Measurements from ENCODE around the gene DUOX1. TPM values are rescaled to one million over a fixed set of nuclear protein-coding genes. Genes with fewer than 3 reads are reported as not detected.

The DUOX1 gene
- total and polyA plus RNA-seq, 12 donors: 2.5 to 98.8 (median 23.6) TPM; not detected in 1

DNA sequence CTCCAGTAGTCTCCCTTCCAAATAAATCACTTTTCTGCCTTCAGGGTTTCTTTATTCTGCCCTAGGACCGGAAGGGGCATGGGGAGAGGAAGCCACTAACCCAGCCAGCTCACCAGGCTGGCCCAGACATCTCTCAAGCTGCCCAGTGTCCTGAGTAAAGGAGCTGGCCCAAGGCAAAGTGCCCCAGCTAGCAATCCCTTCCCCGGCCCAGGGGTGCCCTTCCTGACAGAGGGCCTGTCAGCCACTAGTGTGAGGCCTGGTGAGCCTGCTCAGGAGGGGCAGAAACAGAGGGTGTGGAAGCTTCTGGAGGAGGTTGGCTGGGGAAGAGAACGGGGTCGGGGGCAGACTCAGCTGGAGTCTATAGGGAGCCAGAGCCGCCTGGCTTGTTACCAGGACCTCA lies 35.7 kb downstream of the DUOX1 start:
- peak overlapping the region in 1 of 5 donors; percentile 97 for H3K27ac ChIP-seq
- no peaks in the 10 kb centered on the region for H3K9me3 ChIP-seq (replicated peaks in 1 of 3)
- intact Hi-C loops (cut with DNase I): loop anchor here (5.0 to 10.0 kb wide), 4 partner anchors 37 to 239 kb away; a partner anchor contains a TSS
- no peaks in the 10 kb centered on the region for H3K36me3 ChIP-seq (replicated peaks in 1 of 2)
- no peak overlapping the region for H3K4me3 ChIP-seq
- 82 to 88% (median 87%) methylated on average over 4 to 5 of the region's 5 CpGs for WGBS, 4 donors
- TF ChIP-seq, protein P1, sequence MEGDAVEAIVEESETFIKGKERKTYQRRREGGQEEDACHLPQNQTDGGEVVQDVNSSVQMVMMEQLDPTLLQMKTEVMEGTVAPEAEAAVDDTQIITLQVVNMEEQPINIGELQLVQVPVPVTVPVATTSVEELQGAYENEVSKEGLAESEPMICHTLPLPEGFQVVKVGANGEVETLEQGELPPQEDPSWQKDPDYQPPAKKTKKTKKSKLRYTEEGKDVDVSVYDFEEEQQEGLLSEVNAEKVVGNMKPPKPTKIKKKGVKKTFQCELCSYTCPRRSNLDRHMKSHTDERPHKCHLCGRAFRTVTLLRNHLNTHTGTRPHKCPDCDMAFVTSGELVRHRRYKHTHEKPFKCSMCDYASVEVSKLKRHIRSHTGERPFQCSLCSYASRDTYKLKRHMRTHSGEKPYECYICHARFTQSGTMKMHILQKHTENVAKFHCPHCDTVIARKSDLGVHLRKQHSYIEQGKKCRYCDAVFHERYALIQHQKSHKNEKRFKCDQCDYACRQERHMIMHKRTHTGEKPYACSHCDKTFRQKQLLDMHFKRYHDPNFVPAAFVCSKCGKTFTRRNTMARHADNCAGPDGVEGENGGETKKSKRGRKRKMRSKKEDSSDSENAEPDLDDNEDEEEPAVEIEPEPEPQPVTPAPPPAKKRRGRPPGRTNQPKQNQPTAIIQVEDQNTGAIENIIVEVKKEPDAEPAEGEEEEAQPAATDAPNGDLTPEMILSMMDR (IDR thresholded peaks at IDR 0.05): no peak
- no peak for TF ChIP-seq POLR2A (IDR thresholded peaks at IDR 0.05)
- DNase-seq: no peak
- peaks cover 6 to 21% of the 10 kb centered on the region in 2 donors for H3K4me1 ChIP-seq (replicated peaks in 1 of 2)
- no peaks in the 10 kb centered on the region for H3K27me3 ChIP-seq

DNA sequence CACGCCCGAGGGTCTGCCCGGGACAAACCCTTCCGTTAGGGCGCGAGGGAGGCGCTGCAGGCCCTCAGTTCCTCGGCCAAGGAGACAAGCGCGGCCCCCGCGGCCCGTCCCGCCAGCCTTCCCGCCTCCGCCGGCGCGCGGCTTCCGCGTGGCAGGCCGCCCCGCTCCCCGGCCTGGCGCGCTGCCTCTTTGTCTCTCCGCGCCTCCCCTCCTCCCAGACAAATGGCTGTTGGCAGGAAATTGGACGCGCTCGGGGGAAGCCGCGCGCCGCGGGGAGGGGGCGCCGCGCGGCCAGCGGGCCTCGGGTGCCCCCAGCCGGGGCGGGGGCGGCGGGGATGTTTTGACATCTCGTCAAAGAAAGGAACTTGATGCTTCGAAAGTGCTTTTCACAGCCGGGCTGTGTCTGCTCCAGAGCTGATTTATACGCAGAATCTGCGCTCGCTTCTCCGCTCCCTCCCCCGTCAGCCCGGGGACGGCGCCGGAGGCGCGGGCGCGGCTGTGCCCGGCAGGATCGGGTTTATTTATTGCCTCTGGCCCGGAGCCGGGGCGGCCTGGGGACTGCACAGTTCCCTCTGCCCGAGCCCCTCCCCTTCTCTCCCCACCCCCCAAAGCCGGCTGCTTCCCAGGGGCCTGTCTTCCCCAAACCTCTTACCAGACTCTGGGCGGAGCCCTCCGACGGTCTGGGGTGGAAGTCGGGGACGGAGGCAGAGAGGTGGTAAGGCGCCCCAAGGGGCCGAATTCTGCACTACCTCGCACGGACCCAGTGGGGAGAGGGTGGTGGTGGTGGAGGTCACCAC lies 37.2 kb downstream of the DUOX1 start:
- WGBS, 4 donors: 0 to 3% (median 0%) methylated on average over 3 to 79 of the region's 79 CpGs
- no peaks in the 10 kb centered on the region for H3K9me3 ChIP-seq (replicated peaks in 1 of 3)
- peak overlapping the region; percentile 38 to 66 (median 52) for H3K4me3 ChIP-seq
- intact Hi-C loops (cut with DNase I): loop anchor here (5.0 to 10.0 kb wide), 4 partner anchors 35 to 238 kb away; a partner anchor contains a TSS
- H3K27me3 ChIP-seq: no peaks in the 10 kb centered on the region
- DNase-seq: peak; percentile 79 to 93 (median 89)
- H3K36me3 ChIP-seq (replicated peaks in 1 of 2): no peaks in the 10 kb centered on the region
- peaks cover 6 to 21% of the 10 kb centered on the region in 2 donors for H3K4me1 ChIP-seq (replicated peaks in 1 of 2)
- H3K27ac ChIP-seq: peak overlapping the region; percentile 74 to 97 (median 94)
- TF ChIP-seq, protein P1 (IDR thresholded peaks at IDR 0.05): peak; percentile 52 to 76 (median 64)
- peak; percentile 29 to 46 for TF ChIP-seq POLR2A (IDR thresholded peaks at IDR 0.05)

DNA sequence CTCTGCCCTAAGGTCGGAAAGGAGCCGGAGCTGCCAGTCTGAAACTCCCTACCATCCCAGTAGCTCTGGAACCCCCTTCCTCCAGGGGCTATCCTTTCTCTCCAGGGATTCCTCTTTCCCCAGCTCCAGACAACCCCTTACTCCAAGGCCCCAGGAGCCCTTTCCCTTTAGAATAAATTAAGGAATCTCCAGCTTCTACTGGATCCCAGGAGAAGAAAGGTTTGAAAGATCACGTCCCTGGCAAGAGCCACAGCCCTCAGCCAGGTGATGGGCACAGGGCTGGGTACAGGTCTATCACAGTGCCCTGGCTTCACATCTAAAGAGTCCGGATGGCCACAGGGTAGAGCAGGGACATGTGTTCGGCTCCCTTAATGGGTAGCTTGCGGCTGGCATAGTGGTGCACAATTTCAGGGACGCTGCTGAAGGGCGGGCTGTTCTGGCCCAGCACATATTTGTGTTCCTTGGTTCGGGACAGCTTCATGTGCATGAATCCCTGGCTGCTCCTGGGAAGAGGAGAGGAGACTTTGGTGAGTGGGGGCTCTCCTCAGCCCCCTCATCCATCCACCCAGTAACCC lies 37.9 kb downstream of the DUOX1 start:
- no peak for DNase-seq
- Histone ChIP-seq H3K36me3 (replicated peaks in 1 of 2) (no peaks in the 10 kb centered on the region), H3K27ac (peak overlapping the region; percentile 74 to 97 (median 94)), H3K27me3 (no peaks in the 10 kb centered on the region), H3K4me3 (peak overlapping the region in 1 of 4 donors; percentile 66), H3K4me1 (replicated peaks in 1 of 2) (peaks cover 6 to 19% of the 10 kb centered on the region in 2 donors), H3K9me3 (replicated peaks in 1 of 3) (no peaks in the 10 kb centered on the region)
- intact Hi-C loops (cut with DNase I): loop anchor here (5.0 to 10.0 kb wide), 4 partner anchors 35 to 237 kb away; a partner anchor contains a TSS
- 43 to 68% (median 67%) methylated on average over 3 to 9 of the region's 9 CpGs for WGBS, 4 donors
- no peak for TF ChIP-seq POLR2A (IDR thresholded peaks at IDR 0.05)
- TF ChIP-seq, protein P1 (IDR thresholded peaks at IDR 0.05): peak in 1 of 6 experiments; percentile 17

DNA sequence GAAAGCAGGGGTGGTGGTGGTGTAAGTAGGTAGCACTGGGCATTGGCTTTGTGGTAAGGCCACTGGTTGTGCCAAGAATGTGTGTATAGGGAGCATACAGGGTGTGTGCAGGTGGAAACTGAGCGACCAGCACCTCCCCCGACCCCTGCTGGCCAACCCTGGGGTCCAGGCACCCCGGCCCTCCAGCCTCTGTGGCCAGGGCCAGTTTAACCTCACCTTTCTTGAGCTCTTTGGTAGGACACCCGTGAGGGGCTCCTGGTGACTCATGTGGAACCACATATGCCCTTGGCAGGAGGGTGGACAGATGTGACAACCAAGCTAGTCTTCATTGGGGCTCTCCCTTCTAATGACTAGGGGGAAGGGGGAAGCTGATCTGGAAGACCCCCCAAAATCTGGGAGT lies 38.5 kb downstream of the DUOX1 start:
- Histone ChIP-seq H3K4me3 (no peak overlapping the region), H3K36me3 (replicated peaks in 1 of 2) (no peaks in the 10 kb centered on the region), H3K4me1 (replicated peaks in 1 of 2) (peaks cover 6 to 16% of the 10 kb centered on the region in 2 donors), H3K27me3 (no peaks in the 10 kb centered on the region), H3K9me3 (replicated peaks in 1 of 3) (no peaks in the 10 kb centered on the region), H3K27ac (peak overlapping the region in 2 of 5 donors; percentile 97)
- TF ChIP-seq POLR2A (IDR thresholded peaks at IDR 0.05): no peak
- TF ChIP-seq, protein P1 (IDR thresholded peaks at IDR 0.05): no peak
- DNase-seq: no peak
- 93 to 97% (median 95%) methylated on average over 2 to 4 of the region's 4 CpGs for WGBS, 4 donors
- intact Hi-C loops (cut with DNase I): loop anchor here (5.0 to 10.0 kb wide), 4 partner anchors 34 to 237 kb away; a partner anchor contains a TSS

Measured in adrenal gland (tissue), 12 donors.